Activated naive CD8-positive, alpha-beta T cell treated with anti-CD3 and anti-CD28 coated beads, Interleukin-2, amount 50 U/mL, for 24 hours (primary cell): ENCODE results near the gene PNRC1.

Experiments
- ATAC-seq: fragments of 150-1000 bp; cut with Tn5 transposase; one replicate; pipeline ENCODE4 v1.10.0; 2021
- DNase-seq: peaks from one replicate; pipeline ENCODE4 v3.0.0; 2021
- H3K27ac Mint-ChIP-seq: one replicate; pipeline ENCODE4 v1.8.0; 2021; ENCODE audit warnings: mild to moderate bottlenecking, mixed read lengths
- H3K27me3 Mint-ChIP-seq: one replicate; pipeline ENCODE4 v1.8.0; 2021; ENCODE audit warnings: mixed read lengths
- H3K36me3 Mint-ChIP-seq: one replicate; pipeline ENCODE4 v1.8.0; 2021; ENCODE audit warnings: low read depth, mixed read lengths
- H3K4me1 Mint-ChIP-seq: one replicate; pipeline ENCODE4 v1.8.0; 2021; ENCODE audit warnings: mixed read lengths
- H3K4me3 Mint-ChIP-seq: one replicate; pipeline ENCODE4 v1.8.0; 2021; ENCODE audit warnings: mild to moderate bottlenecking, moderate library complexity, mixed read lengths
- H3K9me3 Mint-ChIP-seq: one replicate; pipeline ENCODE4 v1.8.0; 2021; ENCODE audit warnings: mixed read lengths

The PNRC1 gene

DNA sequence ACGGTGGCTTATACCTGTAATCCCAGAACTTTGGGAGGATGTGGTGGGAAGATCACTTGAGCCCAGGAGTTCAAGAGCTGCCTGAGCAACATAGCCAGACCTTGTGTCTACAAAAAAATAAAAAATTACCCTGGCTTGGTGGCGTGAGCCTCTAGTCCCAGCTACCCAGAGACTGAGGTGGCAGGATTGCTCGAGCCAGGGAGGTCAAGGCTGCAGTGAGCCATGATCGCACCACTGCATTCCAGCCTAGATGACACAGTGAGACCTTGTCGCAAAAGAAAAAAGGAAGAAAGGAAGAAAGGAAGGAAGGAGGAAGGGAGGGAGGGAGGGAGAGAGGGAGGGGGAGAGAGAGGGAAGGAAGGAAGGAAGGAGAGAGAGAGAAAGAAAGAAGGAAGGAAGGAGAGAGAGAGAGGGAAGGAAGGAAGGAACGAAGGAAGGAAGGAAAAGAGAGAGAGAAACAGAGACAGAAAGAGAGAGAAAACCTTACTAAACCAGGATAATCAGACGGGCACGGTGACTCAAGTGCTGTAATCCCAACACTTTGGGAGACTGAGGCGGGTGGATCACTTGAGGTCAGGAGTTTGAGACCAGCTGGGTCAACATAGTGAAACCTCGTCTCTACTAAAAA is 10.9 kb upstream of the PNRC1 start:
- no peaks in the 10 kb centered on the region for H3K4me1 Mint-ChIP-seq
- DNase-seq (no peak), ATAC-seq (no peak)
- no peaks in the 10 kb centered on the region for H3K9me3 Mint-ChIP-seq
- H3K36me3 Mint-ChIP-seq: no peaks in the 10 kb centered on the region
- peaks cover 4% of the 10 kb centered on the region for H3K27me3 Mint-ChIP-seq
- no peak overlapping the region for H3K4me3 Mint-ChIP-seq
- peak overlapping the region; percentile 9 for H3K27ac Mint-ChIP-seq

DNA sequence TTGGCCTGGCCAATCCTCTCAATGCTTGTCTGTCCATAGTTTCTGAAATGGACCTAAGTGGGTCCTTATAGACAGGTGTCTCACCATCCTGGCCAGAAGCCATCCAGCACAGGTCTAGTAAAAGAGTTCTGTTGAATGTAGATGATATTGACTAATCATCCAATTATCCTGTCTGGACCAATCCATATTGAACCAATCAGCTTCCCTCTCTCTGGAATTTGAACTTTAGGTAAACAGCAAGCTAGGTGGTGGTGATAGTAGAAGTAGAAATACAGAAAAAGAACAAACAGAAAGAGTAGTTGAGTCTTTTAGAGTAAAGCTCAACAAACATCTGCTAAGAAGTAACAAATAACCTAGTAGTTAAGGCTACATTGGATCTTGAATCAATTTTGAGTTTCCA is 9.5 kb upstream of the PNRC1 start:
- ATAC-seq: no peak
- H3K9me3 Mint-ChIP-seq: no peaks in the 10 kb centered on the region
- H3K4me1 Mint-ChIP-seq: no peaks in the 10 kb centered on the region
- H3K36me3 Mint-ChIP-seq: no peaks in the 10 kb centered on the region
- H3K27me3 Mint-ChIP-seq: peaks cover 4% of the 10 kb centered on the region
- no peak for DNase-seq
- no peak overlapping the region for H3K4me3 Mint-ChIP-seq
- no peak overlapping the region for H3K27ac Mint-ChIP-seq

DNA sequence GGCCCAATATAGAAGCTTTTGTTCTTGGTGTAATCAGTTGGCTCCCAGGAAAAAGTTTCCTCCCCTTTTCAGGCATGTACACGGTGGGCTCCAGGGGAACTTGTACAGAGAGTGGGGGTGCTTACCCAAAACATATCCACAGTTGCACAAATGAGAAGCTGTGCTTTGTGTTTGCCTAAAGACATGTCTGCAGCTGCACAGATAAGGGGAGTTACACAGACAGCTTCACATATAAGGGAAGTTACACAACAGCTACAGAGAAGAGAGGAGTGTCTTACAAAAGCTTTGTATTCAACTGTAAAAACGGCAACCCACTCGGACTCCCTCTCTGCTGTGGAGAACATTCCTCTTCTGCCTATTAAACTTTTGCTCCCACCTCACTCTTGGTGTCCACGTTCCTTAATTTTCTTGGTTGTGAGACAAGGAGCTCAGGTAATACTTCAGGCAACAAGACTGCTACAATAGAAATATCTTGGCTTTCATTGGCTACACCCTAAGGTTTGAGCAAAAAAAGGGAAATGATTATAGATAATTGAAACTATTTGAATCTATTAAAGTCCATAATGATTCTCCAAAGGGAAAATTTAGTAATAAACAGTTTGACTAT is 7.4 kb upstream of the PNRC1 start:
- Mint-ChIP-seq H3K27ac (no peak overlapping the region), H3K36me3 (no peaks in the 10 kb centered on the region), H3K4me3 (no peak overlapping the region), H3K27me3 (peaks cover 4% of the 10 kb centered on the region), H3K9me3 (no peaks in the 10 kb centered on the region), H3K4me1 (no peaks in the 10 kb centered on the region)
- DNase-seq (no peak), ATAC-seq (no peak)

DNA sequence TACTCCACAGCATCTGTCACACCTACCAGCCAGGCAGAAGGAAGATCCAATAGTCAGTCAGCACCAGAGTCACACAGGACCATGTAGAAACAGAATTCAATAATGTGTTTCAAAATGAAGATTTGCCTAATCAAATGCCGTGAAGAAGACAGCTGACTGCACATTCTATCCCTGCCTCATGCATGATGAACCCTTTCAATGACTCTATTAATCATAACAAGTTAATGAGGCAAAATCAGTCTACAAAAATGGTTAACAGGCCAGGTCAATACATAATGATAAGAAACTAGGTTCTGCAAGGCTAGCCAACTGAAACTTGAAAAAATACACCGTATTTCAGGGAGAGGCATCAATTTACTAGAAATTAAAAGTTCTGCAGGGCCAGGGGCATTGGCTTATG is 6.7 kb upstream of the PNRC1 start:
- ATAC-seq (no peak), DNase-seq (no peak)
- Mint-ChIP-seq H3K4me1 (peaks cover 3% of the 10 kb centered on the region), H3K36me3 (no peaks in the 10 kb centered on the region), H3K27me3 (peaks cover 4% of the 10 kb centered on the region), H3K9me3 (no peaks in the 10 kb centered on the region), H3K4me3 (no peak overlapping the region), H3K27ac (no peak overlapping the region)

DNA sequence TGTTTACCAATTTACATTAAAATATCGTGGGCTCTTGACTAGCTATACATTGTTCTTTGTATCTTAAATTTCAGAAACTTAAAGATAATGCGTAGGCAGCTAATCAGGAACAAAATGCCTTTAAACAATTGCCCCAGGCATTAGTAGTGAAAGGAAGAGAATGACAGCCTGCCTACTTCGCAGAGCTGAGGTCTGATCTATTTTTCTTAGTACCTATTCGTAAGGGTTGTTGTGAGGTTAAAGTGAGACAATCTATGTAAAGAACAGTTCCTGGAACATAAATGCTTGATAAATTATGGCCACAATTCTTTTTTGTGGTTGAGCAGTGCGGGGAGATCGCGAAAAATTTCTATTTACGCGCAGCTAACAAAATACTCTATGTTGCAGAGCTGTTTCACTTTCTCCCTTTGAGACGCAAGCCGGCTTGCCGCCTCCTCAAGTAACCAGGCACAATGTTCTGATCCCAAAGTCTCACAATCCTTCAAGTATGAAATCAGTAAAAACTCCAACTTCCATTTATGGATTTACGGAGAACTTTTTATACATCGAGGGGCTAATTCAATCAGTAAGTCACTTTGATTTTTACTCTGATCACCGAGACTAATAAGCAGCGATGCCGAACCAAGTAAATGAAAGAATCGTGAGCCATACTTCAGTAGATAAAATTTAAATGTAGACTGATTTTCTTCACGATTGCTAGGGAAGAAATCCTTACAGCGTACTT is 878 bp upstream of the PNRC1 start:
- peak; percentile 18 for ATAC-seq
- H3K9me3 Mint-ChIP-seq: no peaks in the 10 kb centered on the region
- peak overlapping the region; percentile 95 for H3K27ac Mint-ChIP-seq
- no peaks in the 10 kb centered on the region for H3K27me3 Mint-ChIP-seq
- peaks cover 26% of the 10 kb centered on the region for H3K4me1 Mint-ChIP-seq
- H3K4me3 Mint-ChIP-seq: peak overlapping the region; percentile 94
- peaks cover 16% of the 10 kb centered on the region for H3K36me3 Mint-ChIP-seq
- peak; percentile 47 for DNase-seq

DNA sequence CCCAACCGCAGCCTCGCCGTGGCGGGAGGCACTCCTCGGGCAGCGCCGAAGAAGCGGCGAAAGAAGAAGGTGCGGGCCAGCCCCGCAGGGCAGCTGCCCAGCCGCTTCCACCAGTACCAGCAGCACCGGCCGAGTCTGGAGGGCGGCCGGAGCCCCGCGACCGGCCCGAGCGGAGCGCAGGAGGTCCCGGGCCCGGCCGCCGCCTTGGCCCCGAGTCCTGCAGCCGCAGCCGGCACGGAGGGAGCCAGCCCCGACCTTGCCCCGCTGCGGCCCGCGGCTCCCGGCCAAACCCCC is 525 bp downstream of the PNRC1 start:
- peak; percentile 12 for ATAC-seq
- peaks cover 27% of the 10 kb centered on the region for H3K36me3 Mint-ChIP-seq

DNA sequence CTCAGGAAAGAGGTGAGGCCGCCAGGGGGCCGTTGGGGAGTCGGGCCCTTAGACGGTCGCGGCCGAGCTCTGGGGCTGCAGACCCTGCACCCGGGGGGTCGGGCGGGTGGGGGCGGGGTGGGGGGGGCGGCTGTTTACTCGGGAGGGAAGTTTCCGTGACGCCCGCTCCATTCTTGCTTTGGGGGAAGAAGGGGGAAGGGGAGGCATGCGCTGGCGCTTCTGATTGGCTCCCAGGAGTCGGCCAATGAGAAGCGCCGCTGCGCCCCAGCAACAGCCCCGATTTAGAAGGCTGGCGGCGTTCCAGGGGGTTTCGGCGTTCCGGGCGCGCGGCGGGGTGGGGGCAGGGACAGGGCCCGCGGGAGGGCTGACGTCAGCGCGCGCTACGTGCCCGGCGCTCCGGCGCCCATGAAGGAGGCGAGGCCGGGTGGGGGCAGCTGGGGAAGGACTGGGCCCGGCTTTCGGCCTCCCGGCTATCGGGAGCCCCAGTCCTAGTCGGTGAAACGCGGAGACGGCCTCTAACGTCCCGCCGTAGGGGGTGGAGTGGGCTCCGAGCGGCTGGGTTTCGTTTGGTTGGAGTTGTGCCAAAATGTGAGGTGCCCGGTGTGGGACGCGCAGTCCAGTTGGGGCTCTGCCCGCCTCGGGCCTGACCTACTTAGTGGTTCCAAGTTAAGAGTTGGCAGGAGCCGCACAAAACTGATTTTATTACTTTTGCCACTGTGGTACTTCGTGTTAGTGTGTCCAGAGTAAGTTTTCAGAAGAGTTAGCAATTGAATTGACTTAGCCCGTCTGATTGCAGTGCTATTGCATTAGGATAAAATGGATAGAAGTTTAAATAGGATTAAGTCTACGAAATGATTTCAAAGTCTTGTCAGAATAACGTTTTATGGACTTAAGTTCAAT is 1.1 kb downstream of the PNRC1 start:
- Mint-ChIP-seq H3K27me3 (no peaks in the 10 kb centered on the region), H3K4me1 (peaks cover 38% of the 10 kb centered on the region), H3K4me3 (peak overlapping the region; percentile 87), H3K36me3 (peaks cover 27% of the 10 kb centered on the region), H3K9me3 (no peaks in the 10 kb centered on the region), H3K27ac (peak overlapping the region; percentile 95)
- ATAC-seq (peak; percentile 64), DNase-seq (peak; percentile 99)

More for the DNA sequence above, 525 bp downstream of the PNRC1 start:
- H3K27ac Mint-ChIP-seq: peak overlapping the region; percentile 95
- no peaks in the 10 kb centered on the region for H3K9me3 Mint-ChIP-seq
- H3K4me3 Mint-ChIP-seq: peak overlapping the region; percentile 94
- no peak for DNase-seq
- H3K4me1 Mint-ChIP-seq: peaks cover 34% of the 10 kb centered on the region
- H3K27me3 Mint-ChIP-seq: no peaks in the 10 kb centered on the region

DNA sequence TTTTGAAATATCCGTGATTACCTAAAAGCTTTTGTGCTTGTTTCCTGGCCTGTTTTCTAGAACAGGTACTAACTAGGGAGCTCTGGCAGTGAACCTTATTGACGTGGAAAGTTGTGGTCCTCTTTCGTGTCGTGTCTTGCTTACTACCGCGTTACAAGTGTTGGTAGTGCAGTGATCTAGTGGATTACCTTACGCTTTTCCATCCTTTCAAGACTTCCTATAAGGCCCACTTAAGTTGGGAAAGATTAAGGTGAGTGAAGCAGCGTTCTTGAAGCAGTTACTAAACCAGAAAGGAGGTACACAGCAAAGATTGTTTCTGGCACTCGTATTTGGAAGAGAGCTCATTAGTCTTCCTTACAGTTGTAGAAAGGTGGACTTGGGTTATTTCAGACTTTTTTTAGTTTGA is 1.9 kb downstream of the PNRC1 start:
- no peak for ATAC-seq
- Mint-ChIP-seq H3K36me3 (peaks cover 27% of the 10 kb centered on the region), H3K9me3 (no peaks in the 10 kb centered on the region), H3K4me3 (peak overlapping the region; percentile 87), H3K27ac (peak overlapping the region; percentile 95), H3K27me3 (no peaks in the 10 kb centered on the region), H3K4me1 (peaks cover 42% of the 10 kb centered on the region)
- DNase-seq: no peak

DNA sequence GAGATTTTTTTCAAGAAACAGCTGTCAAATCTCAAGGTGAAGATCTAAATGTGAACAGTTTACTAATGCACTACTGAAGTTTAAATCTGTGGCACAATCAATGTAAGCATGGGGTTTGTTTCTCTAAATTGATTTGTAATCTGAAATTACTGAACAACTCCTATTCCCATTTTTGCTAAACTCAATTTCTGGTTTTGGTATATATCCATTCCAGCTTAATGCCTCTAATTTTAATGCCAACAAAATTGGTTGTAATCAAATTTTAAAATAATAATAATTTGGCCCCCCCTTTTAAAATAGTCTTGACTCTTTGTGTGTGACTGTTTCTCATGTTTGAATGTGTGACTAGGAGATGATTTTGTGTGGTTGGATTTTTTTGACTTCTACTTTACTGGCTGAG is 4.0 kb downstream of the PNRC1 start:
- Mint-ChIP-seq H3K9me3 (no peaks in the 10 kb centered on the region), H3K4me1 (peaks cover 39% of the 10 kb centered on the region), H3K36me3 (peaks cover 27% of the 10 kb centered on the region), H3K4me3 (peak overlapping the region; percentile 42), H3K27me3 (no peaks in the 10 kb centered on the region), H3K27ac (peak overlapping the region; percentile 54)
- ATAC-seq (no peak), DNase-seq (no peak)

DNA sequence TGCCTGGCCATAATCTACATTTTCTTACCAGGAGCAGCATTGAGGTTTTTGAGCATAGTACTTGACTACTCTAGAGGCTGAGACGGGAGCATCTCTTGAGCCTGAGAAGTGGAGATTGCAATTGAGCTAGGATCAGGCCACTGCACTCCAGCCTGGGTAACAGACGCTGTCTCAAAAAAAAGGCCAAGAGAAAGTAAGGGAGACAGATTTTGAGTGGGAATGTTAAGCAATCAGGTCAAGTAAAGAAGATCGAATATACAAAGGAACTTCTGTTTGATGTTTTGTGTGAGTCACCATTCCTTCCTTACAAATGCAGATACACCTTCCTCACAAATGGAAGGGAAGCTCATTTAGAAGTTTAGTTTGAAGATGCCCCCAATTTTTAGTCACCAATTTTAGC is 4.4 kb downstream of the PNRC1 start:
- Mint-ChIP-seq H3K4me1 (peaks cover 38% of the 10 kb centered on the region), H3K9me3 (no peaks in the 10 kb centered on the region), H3K27ac (peak overlapping the region; percentile 54), H3K4me3 (peak overlapping the region; percentile 42), H3K27me3 (no peaks in the 10 kb centered on the region), H3K36me3 (peaks cover 27% of the 10 kb centered on the region)
- DNase-seq (no peak), ATAC-seq (no peak)

DNA sequence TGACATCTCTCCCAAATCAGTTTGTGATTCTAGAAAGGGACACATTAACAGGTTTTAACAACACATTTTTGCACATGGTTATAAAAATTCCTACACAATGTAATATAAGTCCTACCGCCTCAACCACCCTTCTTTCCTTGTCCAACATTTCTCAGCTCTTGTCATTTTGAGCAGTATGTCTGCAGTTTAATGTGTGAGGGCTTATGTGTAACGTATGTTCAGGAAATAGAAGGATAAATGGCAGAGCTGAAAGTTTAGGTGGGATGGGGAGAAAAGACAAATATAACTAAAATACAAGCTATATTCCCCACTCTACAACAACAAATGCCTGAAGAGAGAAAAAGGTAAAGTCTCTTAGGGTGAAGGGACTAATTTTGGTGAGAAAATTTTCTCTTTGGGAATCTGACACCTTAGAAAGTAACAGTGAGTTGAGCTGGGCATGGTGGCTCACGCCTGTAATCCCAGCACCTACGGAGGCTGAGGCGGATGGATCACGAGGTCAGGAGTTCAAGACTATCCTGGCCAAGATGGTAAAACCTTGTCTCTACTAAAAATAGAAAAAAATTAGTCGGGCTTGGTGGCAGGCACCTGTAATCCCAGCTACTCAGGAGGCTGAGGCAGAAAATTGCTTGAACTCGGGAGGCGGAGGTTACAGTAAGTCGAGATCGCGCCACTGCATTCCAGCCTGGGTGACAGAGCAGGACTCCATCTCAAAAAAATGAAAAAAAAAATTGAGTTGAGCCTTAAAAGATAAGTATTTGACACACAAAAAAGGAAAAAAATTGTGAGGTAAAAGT is 5.1 kb downstream of the PNRC1 start:
- peaks cover 27% of the 10 kb centered on the region for H3K36me3 Mint-ChIP-seq
- peak overlapping the region; percentile 3 for H3K27ac Mint-ChIP-seq
- no peak overlapping the region for H3K4me3 Mint-ChIP-seq
- H3K9me3 Mint-ChIP-seq: no peaks in the 10 kb centered on the region
- ATAC-seq (no peak), DNase-seq (no peak)
- H3K4me1 Mint-ChIP-seq: peaks cover 41% of the 10 kb centered on the region
- H3K27me3 Mint-ChIP-seq: no peaks in the 10 kb centered on the region

DNA sequence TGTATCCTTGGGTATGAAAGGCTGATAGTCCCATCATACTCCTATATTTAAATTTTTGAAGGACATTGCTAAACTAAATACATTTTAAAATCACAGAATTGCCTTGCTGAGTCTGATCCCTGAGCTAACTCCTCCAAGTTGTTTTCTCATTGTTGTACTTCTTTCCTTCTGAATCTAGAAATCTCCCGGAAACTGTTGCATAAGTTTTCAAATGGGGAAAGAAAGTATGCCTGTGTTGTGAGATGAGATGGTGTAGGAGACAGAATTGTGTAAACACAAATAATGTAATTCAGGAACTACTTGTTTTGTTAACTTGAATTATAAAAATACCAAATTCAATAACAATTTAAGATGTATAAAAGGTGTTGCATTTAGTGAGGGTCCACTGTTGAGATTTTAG is 7.3 kb downstream of the PNRC1 start:
- no peaks in the 10 kb centered on the region for H3K9me3 Mint-ChIP-seq
- no peaks in the 10 kb centered on the region for H3K27me3 Mint-ChIP-seq
- DNase-seq (no peak), ATAC-seq (no peak)
- no peak overlapping the region for H3K27ac Mint-ChIP-seq
- H3K4me1 Mint-ChIP-seq: peaks cover 47% of the 10 kb centered on the region
- H3K4me3 Mint-ChIP-seq: no peak overlapping the region
- H3K36me3 Mint-ChIP-seq: peaks cover 27% of the 10 kb centered on the region

DNA sequence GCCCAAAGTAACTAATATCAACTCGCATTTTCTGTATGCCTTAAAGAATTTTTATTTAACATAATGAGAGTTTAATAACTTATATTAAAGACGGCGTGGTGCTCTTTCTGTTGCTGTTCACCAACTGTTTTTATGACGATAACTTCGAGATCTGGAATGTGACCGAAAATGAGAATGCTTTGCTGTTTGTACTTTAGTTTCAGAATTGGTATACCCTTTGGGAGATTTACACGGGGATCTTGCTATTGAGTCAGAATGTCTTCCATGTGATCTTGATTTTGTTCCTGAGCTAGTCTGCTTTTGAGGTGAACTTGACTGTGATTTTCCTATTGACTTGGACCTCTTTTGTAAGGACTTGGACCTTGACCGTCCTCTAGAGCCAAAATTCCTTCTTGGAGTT is 17.9 kb downstream of the PNRC1 start:
- no peaks in the 10 kb centered on the region for H3K27me3 Mint-ChIP-seq
- H3K4me1 Mint-ChIP-seq: peaks cover 4% of the 10 kb centered on the region
- H3K27ac Mint-ChIP-seq: no peak overlapping the region
- ATAC-seq (no peak), DNase-seq (no peak)
- no peaks in the 10 kb centered on the region for H3K36me3 Mint-ChIP-seq
- no peaks in the 10 kb centered on the region for H3K9me3 Mint-ChIP-seq
- no peak overlapping the region for H3K4me3 Mint-ChIP-seq

DNA sequence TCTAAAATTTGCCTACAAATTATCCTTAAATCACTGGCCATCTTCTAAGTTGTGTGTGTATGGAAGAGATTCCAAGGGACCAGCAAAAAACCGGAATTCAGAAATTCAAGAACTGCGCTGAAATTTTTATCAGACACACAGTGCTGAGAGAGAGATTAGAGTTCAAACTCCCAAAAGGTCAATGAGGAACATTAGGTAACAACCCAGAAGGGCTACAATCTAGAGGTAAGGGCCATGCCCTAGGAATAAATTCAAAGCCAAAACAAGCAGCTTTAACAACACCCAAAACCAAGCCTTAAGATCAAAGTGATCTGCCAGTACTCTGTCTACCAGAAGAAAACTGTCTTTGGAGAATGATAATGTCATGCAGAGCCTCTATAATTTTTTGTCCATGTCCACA is 19.6 kb downstream of the PNRC1 start:
- no peaks in the 10 kb centered on the region for H3K9me3 Mint-ChIP-seq
- H3K4me1 Mint-ChIP-seq: peaks cover 4% of the 10 kb centered on the region
- no peaks in the 10 kb centered on the region for H3K36me3 Mint-ChIP-seq
- H3K4me3 Mint-ChIP-seq: no peak overlapping the region
- no peak overlapping the region for H3K27ac Mint-ChIP-seq
- DNase-seq: no peak
- no peaks in the 10 kb centered on the region for H3K27me3 Mint-ChIP-seq
- no peak for ATAC-seq
